Measurements from ENCODE around the gene MYL12B. TPM values are rescaled to one million over a fixed set of nuclear protein-coding genes. Genes with fewer than 3 reads are reported as not detected.

MYL12B gene
- total RNA-seq, 1 donor from 2014 or later, result 211 TPM

DNA sequence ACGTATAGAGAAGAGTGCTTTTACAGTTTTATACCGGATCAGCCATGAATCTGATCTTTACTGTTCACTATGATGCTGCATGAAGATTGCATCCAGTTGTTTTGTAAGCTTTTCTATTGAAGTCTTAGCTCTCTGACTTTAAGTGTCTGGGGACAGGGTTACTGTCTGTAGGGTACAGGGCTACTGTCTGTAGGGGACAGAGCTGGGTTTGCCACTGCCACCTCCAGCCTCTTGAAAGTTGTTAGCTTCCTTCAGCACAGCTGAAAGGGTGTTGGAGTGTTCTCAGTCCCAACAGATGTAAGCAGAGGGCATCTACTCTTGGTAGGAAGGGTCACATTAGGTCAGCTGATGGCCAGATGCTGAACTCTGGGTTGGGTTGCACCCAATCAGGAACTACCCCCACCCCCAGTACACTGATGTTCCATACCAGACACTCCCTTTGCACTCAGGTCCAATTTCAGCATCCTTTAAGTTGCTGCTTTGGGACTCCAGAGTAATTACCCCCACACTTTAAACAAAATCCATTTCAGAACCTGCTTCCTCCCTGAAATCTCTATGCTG, 58.0 kb downstream of the MYL12B start:
- Mint-ChIP-seq H3K4me3 (no peak overlapping the region), H3K27me3 (no peaks in the 10 kb centered on the region), H3K9me3 (no peaks in the 10 kb centered on the region), H3K27ac (no peak overlapping the region), H3K36me3 (no peaks in the 10 kb centered on the region), H3K4me1 (ENCODE audit: unreplicated experiment) (peaks cover 9% of the 10 kb centered on the region)
- TF ChIP-seq CTCF (conservative IDR thresholded peaks at IDR 0.05), result no peak
- DNase-seq (ENCODE audit: extremely low spot score, unreplicated experiment), result no peak

DNA sequence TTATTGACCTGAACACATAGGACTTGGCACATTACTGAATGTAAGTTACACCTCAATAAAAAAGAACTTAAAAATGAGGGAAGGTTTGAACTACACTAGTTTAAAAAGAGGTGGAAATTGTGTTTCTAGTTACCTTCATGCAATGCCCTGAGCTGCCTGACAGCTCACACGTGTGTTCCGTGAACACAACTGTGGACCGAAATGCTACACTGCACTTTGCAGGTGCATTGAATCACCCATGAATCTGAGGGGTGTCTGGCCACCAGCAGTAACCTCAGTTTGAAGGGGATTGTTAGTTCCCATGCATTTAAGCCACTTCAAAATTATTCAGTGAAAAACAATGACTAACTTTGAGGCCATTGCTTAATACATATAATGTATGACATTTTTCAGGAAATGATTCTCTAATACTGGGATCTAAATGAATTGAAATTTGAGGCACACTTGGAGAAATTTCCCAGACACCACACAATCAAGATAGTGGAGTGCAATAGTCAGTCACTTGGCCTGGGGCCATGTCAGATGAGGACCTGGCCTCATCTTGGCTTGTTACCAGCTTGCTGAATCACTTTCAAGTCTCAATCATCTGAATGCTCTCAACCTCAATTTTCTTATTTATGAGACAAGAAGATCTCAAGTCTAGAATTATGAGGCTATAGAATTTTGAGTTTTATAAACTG, 59.3 kb downstream of the MYL12B start:
- Mint-ChIP-seq H3K27me3 (no peaks in the 10 kb centered on the region), H3K4me3 (no peak overlapping the region), H3K9me3 (no peaks in the 10 kb centered on the region), H3K4me1 (ENCODE audit: unreplicated experiment) (peaks cover 9% of the 10 kb centered on the region), H3K27ac (no peak overlapping the region), H3K36me3 (no peaks in the 10 kb centered on the region)
- DNase-seq (ENCODE audit: extremely low spot score, unreplicated experiment), result no peak
- no peak for TF ChIP-seq CTCF (conservative IDR thresholded peaks at IDR 0.05)

DNA sequence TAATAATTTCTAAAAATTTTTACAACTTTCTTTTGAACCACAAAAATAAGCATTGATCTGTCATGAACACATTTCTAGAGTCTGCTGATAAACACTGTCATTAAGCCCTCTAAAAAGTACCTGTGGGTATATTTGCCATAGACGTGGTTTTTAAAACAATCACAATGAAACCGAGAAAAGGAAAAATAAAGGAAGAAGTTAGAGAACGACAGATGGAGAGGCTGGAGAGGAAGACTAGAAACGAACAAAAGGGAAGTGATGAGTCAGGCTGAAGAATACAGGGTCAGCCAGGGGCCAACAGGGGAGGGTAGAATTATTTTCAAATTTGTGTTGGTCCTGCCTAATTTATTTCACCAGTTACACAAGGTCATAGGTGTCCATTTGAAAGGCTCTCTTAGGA, 62.0 kb downstream of the MYL12B start:
- Mint-ChIP-seq H3K4me1 (ENCODE audit: unreplicated experiment) (peaks cover 8% of the 10 kb centered on the region), H3K27me3 (no peaks in the 10 kb centered on the region), H3K27ac (no peak overlapping the region), H3K9me3 (peaks cover 4% of the 10 kb centered on the region), H3K36me3 (no peaks in the 10 kb centered on the region), H3K4me3 (no peak overlapping the region)
- no peak for TF ChIP-seq CTCF (conservative IDR thresholded peaks at IDR 0.05)
- DNase-seq (ENCODE audit: extremely low spot score, unreplicated experiment), result no peak

Other genes starting within 250 kb of the MYL12B start
- gene LPIN2, start 249.0 kb upstream of the MYL12B start, total RNA-seq (ENCODE audit: low replicate concordance), result 17.8 and 26.8 TPM in 2 replicates
- gene MYOM1, start 42.2 kb upstream of the MYL12B start, total RNA-seq (ENCODE audit: low replicate concordance), result 2.0 TPM in 2 replicates
- gene MYL12A, start 14.3 kb upstream of the MYL12B start, total RNA-seq (ENCODE audit: low replicate concordance), result 219 and 271 TPM in 2 replicates
- 80.7 and 111 TPM in 2 replicates for gene TGIF1, start 188.0 kb downstream of the MYL12B start, total RNA-seq (ENCODE audit: low replicate concordance)